Measurements from ENCODE around the gene IFI44.

DNA sequence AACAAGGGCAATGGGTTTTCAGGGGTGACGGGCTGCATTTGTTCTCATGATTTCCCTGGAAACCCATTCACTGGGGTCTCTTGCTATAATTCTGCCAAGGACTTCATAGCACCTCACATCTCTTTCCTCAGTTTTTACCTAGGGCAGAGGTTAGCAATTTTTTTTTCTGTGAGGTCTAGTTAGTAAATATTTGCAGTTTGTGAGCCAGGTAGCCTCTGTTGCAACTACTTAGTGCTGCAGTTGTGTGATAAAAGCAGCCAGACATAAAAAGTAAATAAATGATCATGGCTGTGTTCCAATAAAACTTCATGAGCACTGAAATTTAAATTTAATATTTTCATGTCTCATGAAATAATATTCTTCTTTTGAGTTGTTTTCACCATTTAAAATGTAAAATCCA, 37.7 kb downstream of the IFI44 start:
- TF ChIP-seq CHD2 (IDR thresholded peaks at IDR 0.05; ENCODE audit: borderline replicate concordance, low read depth, low read length): no peak
- no peak for TF ChIP-seq POLR2AphosphoS5 (IDR thresholded peaks at IDR 0.05; ENCODE audit: low read length)
- TF ChIP-seq CBX5 (IDR thresholded peaks at IDR 0.05; ENCODE audit: low read depth): no peak
- TF ChIP-seq, protein P1, sequence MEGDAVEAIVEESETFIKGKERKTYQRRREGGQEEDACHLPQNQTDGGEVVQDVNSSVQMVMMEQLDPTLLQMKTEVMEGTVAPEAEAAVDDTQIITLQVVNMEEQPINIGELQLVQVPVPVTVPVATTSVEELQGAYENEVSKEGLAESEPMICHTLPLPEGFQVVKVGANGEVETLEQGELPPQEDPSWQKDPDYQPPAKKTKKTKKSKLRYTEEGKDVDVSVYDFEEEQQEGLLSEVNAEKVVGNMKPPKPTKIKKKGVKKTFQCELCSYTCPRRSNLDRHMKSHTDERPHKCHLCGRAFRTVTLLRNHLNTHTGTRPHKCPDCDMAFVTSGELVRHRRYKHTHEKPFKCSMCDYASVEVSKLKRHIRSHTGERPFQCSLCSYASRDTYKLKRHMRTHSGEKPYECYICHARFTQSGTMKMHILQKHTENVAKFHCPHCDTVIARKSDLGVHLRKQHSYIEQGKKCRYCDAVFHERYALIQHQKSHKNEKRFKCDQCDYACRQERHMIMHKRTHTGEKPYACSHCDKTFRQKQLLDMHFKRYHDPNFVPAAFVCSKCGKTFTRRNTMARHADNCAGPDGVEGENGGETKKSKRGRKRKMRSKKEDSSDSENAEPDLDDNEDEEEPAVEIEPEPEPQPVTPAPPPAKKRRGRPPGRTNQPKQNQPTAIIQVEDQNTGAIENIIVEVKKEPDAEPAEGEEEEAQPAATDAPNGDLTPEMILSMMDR (IDR thresholded peaks at IDR 0.05 in 2 of 3, conservative IDR thresholded peaks at IDR 0.05 in 1 of 3; ENCODE audit: control insufficient read depth in 2 of 3, extremely low read depth in 1 of 3, insufficient read depth in 1 of 3, low read depth in 3 of 3, low read length in 3 of 3): no peak
- no peak for TF ChIP-seq TAF1 (IDR thresholded peaks at IDR 0.05; ENCODE audit: borderline replicate concordance, low read depth, low read length)
- no peak for TF ChIP-seq MXI1 (IDR thresholded peaks at IDR 0.05; ENCODE audit: low read depth, low read length)
